Right hindlimb (tissue), 1 donor: Measurements from ENCODE around the gene RNF141.

Source experiments
- DNase-seq: peaks from one replicate; pipeline ENCODE4 v3.0.0-alpha.2; 2018

The RNF141 gene

DNA sequence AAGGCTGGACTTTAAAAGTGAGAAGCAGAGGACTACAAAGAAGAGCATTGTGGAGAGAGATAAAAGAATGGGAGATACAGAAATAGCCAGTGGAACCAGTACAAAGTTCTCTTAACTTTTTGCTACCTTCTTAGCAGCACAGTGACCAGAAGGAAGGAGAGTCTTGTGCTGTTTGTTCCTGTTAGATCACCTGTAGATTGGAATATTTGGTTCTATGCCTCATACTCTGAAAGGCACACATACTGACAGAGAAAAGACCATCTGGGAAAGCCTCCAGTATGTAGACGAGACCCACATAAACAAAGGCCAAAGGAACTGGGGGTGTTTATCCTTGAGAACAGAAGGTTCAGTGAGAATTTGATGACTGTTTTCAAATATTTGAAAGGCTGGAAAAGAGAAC is 18.7 kb downstream of the RNF141 start:
- DNase-seq: no peak

DNA sequence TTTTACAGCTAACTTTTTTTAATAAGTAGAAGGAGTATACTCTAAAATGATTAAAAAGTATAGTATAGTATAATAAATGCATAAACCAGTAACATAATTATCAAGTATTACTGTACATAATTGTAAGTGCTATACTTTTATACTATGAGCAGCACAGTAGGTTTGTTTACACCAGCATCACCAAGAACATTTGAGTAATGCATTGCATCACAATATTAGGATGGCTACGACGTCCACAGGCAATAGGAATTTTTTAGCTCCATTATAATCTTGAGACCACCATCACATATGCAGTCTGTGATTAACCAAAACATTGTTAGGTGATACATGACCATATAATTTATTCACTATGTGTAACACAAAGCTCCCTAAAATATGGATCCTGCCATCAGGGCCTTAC is 20.4 kb downstream of the RNF141 start:
- DNase-seq: no peak

DNA sequence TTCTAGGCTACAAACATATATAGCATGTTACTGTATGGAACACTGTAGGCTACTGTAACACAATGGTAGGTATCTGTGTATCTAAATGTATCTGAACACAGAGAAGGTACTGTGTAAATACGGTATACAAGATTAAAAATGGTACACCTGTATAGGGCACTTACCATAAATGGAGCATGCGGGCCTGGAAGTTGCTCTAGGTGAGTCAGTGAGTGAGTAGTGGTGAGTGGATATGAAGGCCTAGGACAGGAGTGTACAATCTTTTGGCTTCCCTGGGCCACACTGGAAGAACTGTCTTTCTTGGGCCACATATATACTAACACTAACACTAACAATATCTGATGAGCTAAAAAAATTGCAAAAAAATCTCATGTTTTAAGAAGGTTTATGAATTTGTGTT is 21.4 kb downstream of the RNF141 start:
- no peak for DNase-seq

DNA sequence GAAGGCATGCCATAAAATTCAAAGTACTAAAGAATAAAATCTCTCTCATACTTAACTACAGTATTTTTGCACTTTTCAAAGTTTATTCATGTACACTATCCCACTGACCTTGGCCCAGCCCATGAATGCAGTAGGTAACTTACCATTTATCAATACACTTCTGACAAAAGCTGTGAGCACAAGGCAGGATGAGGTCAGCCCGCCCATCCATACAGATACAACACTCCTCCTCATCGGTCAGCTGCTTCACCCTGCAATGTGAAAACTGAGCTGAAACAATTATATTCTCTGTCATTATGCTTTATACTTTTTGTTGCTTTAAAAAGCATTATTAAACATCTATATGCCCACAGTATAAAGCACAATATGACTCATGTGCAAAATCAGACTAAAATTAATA is 22.1 kb downstream of the RNF141 start:
- no peak for DNase-seq

DNA sequence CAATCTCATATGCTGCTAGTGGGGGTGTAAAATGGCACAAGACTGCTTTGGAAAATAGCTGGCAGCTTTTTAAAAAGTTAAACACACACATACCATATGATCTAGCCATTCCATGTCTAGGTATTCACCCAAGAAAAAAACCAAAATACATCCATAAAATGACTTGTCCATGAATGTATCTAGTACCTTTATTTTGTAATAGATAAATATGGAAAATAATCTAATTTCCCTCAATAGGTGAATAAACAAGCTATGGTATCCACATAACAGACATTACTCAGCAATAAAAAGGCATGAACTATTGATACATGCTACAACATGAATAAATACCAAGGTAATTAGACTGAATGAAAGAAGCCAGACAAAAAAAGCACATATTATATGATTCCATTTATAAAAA is 22.9 kb downstream of the RNF141 start:
- no peak for DNase-seq

DNA sequence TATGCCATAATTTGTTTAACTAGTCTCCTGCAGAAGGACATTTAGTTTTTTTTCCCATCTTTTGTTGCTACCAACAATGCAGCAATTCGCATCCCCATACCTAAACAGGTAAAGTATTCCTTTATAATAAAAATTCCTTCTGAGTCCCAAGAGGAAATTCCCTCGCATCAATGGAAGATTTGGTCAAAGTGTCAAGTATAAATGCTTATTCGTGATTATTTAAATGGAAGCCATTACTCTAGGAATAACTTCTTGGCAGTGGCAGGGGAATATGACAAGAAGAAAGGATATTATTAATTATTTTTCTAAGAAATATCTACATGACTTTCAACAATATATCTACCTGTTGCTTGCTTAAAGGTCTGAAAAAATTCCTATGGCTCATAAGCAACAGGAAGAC is 25.6 kb downstream of the RNF141 start:
- no peak for DNase-seq

DNA sequence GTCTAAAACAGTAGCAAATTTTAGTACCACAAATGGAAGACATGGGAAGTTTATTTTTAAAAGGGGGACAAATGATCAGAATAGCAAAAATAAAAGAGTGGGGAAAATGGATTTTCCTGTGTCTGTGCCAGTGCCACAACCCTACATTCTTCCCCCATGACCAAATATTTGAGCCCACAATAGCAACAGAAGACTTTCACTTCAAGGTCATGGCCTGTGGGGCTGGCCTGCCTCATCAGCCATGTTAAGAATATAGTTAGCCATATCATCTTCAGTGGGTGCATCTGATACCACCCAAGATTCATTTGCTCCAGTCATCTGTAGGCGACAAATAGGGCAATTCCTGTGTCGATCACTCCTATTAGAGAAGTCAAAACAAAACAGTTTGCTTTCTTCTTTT is 26.3 kb downstream of the RNF141 start:
- no peak for DNase-seq

DNA sequence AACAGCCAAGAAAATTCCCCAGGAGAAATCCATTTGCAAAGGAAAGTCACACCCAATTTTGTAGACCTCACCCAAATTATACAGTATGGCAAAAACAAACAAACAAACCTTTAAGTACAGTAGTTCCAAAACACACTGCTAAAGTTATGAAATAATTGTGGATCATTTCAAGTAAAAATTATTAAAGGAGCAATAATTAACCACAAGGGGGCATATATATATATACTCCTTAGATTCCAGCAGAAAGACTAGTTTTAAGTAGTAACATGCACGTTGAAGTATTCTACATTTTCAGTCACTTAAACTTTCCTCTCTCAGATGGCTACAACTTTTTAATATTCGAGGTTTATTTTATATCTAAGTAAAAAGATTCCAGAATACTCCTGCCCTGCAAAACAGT is 26.8 kb downstream of the RNF141 start:
- no peak for DNase-seq

DNA sequence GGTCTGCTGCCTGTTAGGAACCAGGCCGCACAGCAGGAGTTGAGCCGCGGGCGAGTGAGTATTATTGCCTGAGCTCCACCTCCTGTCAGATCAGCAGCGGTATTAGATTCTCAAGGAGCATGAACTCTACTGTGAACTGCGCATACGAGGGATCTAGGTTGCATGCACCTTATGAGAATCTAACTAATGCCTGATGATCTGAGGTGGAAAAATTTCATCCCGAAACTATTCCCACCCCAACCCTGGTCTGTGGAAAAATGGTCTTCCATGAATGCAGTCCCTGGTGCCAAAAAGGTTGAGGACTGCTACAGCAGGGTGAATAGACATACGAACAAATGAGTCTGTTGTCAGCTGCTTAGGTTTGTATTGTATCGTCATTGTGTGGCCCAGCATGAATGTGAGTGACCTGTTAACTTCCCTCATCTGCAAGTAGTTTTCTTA is 29.8 kb downstream of the RNF141 start:
- no peak for DNase-seq

DNA sequence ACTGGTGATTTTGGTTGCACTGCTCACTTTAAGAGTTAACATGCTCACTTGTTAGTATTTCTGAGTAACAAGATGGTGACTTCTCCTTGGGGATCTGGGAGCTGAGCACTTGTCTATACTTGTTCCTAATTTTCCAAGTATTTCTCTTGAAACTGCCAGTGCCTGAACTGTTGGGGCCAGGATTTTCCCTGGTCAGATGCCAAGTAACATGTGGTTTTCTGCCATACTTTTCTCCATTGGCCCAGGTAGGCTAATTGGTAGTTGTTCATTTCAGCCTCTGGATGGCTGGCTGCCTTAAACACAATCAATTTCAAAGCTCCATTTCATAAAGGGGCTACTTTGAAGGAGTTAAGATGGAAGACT is 35.0 kb downstream of the RNF141 start:
- DNase-seq: no peak

DNA sequence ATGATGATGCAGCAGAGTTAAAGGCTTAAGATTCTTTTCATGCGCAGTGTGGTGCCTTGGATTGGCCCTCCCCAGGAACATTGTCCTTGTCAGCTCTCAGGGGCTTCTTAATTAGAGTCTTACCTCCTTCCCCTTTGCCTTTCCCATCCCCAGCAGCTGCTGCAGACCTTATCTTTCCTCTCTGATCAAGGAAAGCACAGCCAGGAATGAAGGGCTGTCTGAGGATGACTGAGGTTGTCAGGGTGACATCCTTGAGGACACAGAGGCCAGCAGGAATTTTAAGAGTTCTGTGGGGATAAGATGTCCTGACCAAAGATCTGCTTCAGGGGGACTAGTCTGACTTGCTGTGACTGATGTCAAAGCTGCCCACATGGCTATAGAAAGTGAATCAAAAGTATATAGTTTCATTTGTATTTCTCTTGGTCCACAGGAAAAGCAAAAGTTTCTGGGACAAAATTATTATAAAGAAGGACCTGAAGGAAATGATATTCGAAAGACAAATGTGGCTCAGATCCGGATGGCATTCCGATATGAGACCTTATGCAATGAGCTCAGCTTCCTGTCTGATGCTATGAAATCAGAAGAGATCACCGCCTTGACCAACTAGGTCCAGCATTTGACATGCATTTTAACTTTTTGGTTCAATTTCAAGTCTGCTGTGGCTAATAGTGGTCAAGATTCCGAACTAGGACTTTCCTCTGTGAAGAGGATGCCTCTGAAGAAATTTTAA is 35.5 kb downstream of the RNF141 start:
- DNase-seq: no peak

DNA sequence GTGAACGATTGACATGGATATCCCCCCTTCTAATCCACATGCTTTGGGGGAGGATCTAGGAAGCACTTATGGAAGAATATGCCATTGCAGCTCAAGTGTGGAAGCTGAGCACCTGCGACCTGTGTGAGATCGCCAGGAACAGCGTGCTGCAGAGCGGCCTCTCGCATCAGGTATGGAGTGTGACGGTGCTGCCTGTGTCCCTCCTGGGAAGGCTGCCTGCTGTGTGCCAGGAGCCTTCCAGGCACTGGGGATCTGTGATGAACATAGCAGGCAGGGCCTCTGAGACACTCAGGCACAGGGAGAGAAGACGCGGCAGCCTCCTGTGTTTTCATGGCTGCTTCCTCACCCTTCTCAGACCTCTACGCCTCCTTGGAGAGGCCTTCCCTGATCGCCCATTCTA is 36.5 kb downstream of the RNF141 start:
- no peak for DNase-seq

DNA sequence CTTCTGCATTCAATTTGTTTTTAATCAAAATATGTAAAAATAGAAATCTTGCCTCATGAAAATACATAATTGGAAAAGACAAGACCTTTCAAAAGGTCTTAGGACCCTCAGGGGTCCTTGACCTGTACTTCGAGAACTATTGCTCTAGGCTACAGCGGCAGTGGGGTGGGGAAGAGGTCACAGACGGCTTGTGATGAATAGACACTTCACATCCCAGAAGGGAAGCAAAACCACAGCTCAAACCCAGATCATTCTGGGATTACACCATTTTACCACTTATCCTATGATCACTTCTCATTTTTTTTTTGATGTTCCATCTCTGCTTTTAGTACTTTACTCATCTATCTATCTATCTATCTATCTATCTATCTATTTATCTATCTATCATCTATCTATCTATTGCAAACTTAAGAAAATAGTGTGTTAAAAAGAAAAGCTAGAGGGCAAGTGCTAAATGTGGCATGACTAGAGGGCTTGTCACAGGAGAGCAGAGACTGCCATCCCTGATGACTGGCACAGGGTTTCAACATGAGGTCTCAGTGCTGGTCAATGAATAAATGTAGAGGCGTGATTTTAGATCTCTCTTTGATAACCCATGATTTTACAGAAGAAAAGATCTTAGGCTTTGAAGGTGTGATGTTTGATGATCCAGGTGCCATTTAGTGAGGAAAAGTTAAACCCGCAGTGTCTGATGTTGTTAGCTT is 37.1 kb downstream of the RNF141 start:
- no peak for DNase-seq

DNA sequence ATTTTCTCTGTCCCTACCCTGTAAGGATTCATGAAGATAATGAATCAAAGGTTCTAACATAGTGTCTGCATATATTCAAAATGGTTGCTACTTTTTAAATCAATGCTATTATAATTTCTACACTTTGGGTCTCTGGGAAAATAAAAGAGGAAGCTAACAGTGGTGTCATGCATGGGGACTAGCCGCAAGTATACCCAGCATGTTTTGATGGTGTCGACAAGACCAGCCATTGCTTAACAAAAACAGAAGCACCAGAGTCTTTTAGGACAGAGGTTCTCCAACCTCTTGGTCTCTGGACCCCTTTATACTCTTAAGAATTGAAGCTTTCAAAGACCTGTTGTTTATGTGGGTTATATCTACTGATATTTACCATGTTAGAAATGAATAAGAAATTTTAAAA is 37.8 kb downstream of the RNF141 start:
- no peak for DNase-seq

DNA sequence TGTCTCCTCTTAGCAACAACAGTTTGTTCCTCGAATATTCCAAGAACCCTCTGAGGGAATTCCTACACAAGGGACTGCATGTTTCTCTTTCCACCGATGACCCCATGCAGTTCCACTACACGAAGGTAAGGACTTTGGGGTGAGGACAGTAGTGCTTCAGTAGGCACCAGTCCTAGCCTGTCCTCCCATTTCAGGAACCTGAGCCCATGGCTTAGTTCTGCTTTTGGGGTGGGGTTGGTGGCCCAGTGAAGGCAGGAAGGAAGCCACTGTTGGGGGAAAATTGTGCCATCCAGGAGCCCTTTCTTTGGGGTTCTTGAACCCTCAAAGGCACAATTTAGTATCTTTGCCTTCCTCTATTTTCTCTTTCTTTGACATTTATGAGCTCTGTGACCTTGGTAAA is 38.2 kb downstream of the RNF141 start:
- no peak for DNase-seq

DNA sequence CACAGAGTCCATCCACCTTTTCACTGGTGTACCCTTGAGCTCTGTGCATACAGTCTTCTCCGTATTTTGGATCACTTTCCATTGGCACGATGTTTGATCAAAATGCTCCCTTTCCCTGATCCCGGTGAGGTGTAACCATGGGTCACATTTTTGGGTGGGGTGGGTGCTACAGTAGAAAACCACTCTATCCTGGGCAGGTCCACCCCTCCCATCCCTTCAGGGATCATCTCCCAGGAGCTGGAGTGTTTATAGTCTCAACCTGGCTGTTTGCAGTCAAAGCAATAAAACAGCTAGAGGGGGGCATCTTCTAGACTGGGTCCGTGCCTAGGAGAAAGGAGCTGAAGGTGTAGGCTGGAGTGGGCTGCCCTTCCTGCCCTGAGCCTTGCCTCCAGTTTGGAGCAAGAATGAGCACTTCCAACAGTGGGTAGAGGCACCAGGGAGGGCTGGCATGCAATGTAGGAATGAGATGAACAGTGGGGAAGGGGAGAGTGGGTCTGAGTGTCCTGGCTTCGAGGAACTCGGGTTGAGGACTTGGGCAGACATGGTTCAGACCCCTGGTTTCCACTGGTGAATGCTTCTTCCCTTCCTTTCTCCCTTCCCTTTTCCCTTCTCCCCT is 38.8 kb downstream of the RNF141 start:
- no peak for DNase-seq

DNA sequence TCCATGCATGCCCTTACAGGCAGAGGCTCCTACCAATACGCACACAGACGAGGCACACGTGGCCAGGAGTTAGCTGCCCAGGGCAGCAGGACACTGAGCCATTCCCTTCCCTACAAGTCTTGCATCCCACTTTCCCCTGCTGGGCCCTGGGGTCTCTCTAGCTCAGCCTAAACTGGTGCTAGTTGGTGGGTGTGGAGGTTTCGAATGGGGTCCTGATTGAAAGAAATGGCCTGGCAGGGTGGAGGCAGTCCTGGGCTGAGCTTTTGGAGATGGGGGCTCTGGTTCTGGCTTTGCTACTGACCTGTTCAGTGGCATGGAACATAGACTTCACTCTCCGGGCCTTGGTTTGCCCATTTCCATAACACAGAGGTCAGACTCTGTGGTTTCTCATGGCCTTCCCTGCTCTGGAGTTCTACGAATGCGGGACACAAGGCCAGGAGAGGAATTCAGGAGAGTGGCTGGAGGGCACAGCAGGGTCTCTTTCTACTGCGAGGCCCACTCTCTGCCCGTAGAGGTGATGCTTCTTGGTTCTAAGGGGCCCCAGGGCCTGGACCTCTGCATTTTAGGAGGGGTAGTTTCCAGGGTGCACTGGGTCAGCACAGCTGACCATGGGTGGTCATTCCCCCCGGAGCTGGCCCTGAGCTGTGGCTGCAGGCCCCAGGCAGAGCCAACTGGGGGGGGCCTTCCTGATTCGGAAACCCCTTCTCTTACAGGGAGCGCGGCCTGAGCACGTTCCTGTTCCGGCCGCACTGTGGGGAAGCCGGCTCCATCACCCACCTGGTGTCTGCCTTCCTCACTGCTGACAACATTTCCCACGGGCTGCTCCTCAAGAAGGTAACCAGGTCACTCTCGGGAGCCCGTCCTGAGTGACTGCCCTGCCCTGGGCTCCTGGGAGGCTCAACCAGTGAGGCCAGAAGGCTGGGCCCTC is 40.0 kb downstream of the RNF141 start:
- DNase-seq: no peak

DNA sequence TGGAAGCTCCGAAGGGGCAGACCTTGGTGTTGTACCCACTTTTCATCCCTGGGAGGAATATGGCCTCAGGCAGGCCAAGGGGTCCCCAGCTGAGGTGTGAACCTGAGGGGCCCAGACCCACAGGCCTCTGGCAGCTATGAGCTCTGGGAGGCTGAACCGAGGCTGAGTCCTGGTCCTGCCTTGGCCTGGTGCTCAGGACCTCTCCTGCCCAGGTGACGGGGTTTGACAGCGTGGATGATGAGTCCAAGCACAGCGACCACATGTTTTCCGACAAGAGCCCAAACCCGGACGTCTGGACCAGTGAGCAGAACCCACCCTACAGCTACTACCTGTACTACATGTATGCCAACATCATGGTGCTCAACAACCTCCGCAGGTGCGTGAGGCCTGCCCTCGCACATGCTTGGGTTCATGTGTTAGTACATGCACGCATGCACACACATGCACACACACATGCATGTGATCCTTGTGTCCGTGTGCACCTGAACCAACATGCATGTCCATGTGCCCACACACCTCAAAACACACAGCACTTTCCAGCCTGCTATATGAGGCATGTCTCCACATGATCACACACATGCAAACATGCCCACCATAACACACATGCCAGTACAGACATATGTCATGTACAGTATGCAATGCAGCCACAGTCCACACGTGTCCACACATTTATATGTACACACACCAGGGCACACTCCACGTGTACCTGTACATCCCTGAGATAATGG is 40.9 kb downstream of the RNF141 start:
- DNase-seq: no peak

DNA sequence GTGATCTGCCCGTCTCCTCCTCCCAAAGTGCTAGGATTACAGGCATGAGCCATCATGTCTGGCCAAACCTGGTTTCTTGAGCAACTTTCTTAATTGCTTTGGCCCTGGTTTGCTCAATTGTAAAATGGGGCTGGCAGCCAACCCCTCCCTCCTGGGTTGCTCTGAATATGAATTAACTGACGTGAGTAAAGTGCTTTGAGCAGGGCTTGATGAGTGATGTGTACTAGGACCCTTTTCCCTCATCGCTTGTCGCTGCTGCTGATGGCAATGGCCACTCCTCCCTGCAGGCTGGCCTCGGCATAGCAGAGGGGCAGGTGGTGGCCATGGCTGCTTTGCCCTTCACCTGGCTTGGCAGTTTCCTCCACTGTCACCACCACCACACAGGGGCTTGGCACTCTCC is 41.5 kb downstream of the RNF141 start:
- no peak for DNase-seq

DNA sequence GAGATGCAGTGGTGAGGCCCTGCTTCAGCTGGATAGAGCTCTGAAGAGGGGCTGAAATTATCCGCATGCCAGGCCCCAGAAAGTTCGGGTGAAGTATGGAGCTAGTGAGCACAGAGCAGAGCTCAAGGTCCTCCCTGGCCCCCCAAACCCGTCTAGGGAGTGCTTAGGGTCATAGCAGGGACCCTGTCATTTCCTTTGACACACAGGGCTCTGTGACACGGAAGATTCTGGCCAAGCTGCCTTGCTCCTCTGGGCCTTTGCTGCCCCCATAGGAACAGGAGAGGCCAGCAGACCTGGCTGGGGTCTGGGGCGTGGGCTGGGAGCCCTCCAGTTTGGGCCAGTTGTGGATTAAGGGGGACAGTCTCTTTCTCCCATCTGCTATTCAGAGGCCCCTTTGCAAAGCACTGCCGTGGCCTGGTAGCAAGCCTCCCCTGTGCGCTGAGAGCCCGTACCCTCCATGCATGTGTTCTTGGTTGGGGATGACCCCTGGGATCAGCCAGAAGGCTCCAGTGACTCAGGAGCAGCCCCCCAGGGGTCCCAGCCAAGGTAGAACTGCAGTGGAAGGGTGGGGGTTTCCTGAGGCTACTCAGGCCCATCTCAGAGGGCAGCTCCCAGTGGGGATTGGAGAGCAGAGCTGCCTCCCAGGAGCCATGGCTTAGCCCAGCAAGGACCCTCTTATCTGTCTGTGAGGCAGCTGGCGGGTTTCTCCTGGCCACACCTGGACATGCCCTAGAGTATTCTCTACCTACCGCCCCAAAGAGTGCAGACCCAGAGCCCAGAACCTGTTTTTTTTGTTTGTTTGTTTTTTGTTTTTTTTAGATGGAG is 42.3 kb downstream of the RNF141 start:
- no peak for DNase-seq

DNA sequence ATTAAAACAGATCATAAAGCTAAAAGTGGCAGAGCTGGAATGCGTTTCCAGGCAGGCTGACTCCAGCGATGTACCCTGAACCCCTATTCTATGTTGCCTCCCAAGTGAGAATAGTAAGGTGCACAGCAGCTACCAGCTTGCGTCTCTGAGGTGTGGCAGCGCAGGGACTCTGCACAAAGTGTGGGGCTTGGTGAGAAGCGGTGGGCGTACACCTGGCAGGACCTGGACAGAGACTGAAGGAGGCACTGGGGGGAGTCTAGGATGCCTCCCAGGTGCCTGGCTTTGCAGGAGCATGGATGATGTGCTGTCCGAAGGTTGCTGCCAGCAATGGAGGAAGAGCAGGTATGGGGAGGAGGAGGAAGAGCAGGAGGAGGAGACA is 43.0 kb downstream of the RNF141 start:
- no peak for DNase-seq
